Endothelial cell of umbilical vein (primary cell): Measurements from ENCODE around the gene SPTY2D1.
"Not testable (repeated sequence)": the region's sequence is repeated elsewhere in the genome, so short reads cannot be mapped to it uniquely, and the experiment has no call there.

Source experiments
- EZH2 ChIP-seq: IDR thresholded peaks from 2 replicates; pipeline ENCODE4 v1.6.1; 2012; ENCODE audit warnings: borderline replicate concordance, low read depth, mild to moderate bottlenecking, moderate library complexity, low read length, inconsistent platforms; ENCODE audit not compliant: severe bottlenecking
- FOS ChIP-seq: IDR thresholded peaks from 2 replicates; pipeline ENCODE4 v1.6.1; 2011; ENCODE audit warnings: mild to moderate bottlenecking, low read length, moderate library complexity, borderline replicate concordance; ENCODE audit not compliant: insufficient read depth
- GATA2 ChIP-seq: IDR thresholded peaks from 2 replicates; pipeline ENCODE4 v1.7.0; 2011; ENCODE audit warnings: low read depth, mild to moderate bottlenecking, moderate library complexity, mixed read lengths, low read length; ENCODE audit not compliant: insufficient read length, insufficient read depth
- JUN ChIP-seq: IDR thresholded peaks from 2 replicates; pipeline ENCODE4 v1.6.1; 2011; ENCODE audit warnings: borderline replicate concordance, low read depth; ENCODE audit not compliant: insufficient read length, insufficient read depth
- POLR2A ChIP-seq: IDR thresholded peaks from 2 replicates; pipeline ENCODE4 v1.6.1; 2012; ENCODE audit warnings: low read depth, mild to moderate bottlenecking, control low read depth, low read length
- POLR2AphosphoS5 ChIP-seq: IDR thresholded peaks from 2 replicates; pipeline ENCODE4 v1.6.1; 2012; ENCODE audit warnings: low read depth, mild to moderate bottlenecking, control low read depth, low read length, moderate library complexity; ENCODE audit not compliant: insufficient read depth
- TF ChIP-seq, protein P1 (sequence below), 2 donors: IDR thresholded peaks; 1 replicate in 1 of 2; 2 replicates in 1 of 2; pipeline ENCODE4 v1.5.1; 2011; ENCODE audit warnings: low read length in 2 of 2, mild to moderate bottlenecking in 2 of 2, moderate library complexity in 2 of 2, control low read depth in 1 of 2, inconsistent platforms in 1 of 2, low read depth in 1 of 2; ENCODE audit not compliant: insufficient read depth in 1 of 2; ENCODE audit errors: extremely low read depth in 1 of 2

DNA sequence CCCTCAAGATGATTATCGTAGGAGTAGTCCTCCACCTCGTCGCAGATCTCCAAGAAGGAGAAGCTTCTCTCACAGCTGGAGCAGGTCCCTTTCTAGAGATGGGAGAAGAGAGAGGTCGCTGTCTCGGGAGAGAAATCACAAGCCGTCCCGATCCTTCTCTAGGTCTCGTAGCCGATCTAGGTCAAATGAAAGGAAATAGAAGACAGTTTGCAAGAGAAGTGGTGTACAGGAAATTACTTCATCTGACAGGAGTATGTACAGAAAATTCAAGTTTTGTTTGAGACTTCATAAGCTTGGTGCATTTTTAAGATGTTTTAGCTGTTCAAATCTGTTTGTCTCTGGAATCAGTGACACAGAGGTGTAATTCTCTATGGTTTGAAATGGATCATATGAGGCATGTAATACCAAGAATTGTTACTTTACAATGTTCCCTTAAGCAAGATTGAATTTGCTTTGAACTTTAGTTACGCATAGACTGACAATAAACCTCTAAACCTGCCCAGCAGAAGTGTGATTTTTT lies 31.3 kb upstream of the SPTY2D1 start:
- TF ChIP-seq, protein P1, sequence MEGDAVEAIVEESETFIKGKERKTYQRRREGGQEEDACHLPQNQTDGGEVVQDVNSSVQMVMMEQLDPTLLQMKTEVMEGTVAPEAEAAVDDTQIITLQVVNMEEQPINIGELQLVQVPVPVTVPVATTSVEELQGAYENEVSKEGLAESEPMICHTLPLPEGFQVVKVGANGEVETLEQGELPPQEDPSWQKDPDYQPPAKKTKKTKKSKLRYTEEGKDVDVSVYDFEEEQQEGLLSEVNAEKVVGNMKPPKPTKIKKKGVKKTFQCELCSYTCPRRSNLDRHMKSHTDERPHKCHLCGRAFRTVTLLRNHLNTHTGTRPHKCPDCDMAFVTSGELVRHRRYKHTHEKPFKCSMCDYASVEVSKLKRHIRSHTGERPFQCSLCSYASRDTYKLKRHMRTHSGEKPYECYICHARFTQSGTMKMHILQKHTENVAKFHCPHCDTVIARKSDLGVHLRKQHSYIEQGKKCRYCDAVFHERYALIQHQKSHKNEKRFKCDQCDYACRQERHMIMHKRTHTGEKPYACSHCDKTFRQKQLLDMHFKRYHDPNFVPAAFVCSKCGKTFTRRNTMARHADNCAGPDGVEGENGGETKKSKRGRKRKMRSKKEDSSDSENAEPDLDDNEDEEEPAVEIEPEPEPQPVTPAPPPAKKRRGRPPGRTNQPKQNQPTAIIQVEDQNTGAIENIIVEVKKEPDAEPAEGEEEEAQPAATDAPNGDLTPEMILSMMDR (IDR thresholded peaks at IDR 0.05; ENCODE audit: extremely low read depth in 1 of 2, insufficient read depth in 1 of 2, low read depth in 1 of 2, low read length in 2 of 2): not testable (repeated sequence)
- TF ChIP-seq POLR2A, GATA2, EZH2, POLR2AphosphoS5, JUN, FOS: not testable (repeated sequence)
